NCI-H1694 treated with DMSO at 0.1 percent for 48 hours (cell line): ENCODE data around the gene LRRC32.

Experiments
- DNase-seq: peaks from one replicate; lab custom pipeline; 2025; lab: John Stamatoyannopoulos, UW

Gene LRRC32

DNA sequence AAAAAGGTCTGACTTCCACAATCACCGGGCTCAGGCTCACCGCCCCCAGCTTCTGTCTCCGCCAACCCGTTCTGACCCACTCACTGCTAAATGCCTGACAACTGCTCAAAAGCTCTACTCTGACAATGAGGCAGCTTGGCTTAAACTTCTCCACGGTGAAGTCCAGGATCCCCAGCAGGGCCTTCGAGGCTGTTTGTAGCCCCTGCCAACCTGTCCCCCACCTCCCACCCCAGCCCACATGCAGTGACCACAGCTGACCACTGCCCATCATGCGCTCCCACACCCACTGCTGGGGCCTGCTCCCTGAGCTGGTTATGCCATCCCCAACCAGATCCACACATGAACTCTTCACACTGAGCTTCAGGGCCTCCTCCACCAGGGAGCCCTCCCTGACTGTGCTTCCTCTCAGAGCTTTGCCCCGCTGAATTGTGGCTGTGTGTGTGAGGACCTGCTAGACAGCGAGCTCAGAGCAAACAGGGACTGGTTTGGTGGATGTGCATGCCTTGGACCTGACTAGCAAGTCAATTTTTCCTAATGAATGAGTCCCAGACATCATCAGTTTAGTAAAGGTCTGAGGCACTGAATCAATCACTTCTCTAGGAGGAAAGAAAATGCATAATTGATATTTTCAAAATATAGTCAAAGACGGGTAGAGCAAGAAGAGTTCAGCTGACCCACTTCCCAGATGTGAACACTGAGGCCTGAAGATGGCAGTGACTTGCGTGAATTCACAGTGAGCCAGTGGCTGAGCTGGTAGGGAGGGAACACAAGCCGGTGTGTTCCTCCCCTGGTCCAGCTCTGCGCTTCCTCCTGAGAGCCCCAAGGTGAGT is 7.7 kb downstream of the LRRC32 start:
- DNase-seq: no peak

- no peak for DNase-seq
These were observed 8.6 kb downstream of the LRRC32 start for GRCh38 chr11:76661834-76662434.

- no peak for DNase-seq
These were observed 9.2 kb downstream of the LRRC32 start for GRCh38 chr11:76661306-76661751.

DNA sequence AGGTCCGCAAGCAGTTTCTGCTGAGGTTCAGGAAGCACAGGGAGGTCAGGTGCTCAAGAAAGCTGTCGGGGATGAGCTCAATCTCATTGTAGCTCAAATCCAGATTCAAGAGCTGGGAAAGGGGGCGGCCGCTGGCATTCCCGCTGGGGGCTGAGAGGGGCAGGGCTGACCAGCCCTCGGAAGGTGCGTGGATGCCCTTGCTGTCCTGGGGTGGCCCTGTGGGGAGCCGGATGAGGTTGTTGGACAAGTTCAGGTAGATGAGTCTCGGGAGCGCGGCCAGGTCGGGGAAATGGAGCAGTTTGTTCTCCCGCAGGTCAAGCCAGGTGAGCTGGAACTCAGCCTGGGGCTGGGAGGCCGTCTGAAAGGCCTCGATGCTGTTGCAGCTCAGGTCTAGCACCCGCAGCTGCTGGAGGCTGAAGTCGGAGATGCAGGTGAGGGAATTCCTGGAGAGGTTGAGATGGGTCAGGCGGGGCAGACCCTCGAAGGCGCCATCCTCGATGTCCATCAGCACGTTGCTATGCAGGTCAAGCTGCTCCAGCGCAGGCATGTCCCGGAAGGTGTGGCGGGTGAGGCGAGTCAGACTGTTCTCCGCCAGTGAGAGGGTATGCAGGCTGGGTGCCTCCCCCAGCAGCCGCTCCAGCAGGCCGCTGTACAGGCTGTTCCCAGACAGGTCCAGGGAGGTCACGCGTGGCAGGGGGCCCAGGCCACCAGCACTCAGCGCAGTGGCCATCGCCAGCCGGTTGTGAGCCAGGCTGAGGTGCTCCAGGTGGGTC is 9.8 kb downstream of the LRRC32 start:
- no peak for DNase-seq

DNA sequence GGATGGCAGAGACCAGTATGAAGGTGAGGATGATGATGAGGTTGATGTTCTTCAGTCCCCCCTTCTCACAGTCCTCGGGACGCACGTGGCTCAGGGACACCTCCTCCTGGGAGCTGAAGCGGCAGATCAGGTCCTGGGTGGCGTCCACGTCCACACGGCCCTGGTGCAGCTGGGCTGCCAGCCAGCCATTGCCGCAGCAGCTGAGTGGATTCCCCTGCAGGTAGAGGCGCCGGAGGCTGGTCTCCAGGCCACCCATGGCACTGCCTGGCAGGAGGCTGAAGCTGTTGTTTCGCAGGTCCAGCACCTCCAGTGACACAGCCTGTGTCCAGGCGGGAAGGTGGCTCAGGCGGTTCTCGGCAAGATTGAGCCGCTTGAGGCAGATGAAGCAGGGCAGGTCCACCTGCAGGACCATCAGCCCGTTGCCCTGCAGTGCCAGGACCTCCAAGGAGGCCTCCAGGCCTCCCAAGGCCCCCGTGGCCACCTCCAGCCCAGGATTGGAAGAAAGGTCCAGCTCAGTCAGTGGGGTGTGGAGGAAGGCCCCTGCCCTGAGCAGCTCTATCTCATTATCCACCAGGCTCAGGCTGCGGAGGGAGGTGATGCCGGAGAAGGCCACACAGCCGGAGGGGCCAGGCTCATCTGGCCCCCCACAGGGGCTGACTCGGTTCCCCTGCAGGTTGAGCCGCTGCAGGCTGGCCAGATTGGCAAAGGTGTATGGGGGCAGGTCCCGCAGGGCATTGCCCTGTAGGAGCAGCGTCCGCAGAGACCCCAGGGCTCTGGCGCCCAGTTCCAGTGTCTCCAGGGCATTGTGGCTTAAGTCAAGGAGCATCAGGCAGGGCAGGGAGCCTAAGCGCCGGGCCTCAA is 10.6 kb downstream of the LRRC32 start:
- no peak for DNase-seq

GRCh38 chr11:76658651-76659650 is 11.6 kb downstream of the LRRC32 start:
- DNase-seq: no peak

GRCh38 chr11:76658231-76658630 is 12.3 kb downstream of the LRRC32 start:
- no peak for DNase-seq

- no peak for DNase-seq
These were observed 13.1 kb downstream of the LRRC32 start for GRCh38 chr11:76657187-76658170.

GRCh38 chr11:76656571-76657081 is 13.9 kb downstream of the LRRC32 start:
- no peak for DNase-seq

DNA sequence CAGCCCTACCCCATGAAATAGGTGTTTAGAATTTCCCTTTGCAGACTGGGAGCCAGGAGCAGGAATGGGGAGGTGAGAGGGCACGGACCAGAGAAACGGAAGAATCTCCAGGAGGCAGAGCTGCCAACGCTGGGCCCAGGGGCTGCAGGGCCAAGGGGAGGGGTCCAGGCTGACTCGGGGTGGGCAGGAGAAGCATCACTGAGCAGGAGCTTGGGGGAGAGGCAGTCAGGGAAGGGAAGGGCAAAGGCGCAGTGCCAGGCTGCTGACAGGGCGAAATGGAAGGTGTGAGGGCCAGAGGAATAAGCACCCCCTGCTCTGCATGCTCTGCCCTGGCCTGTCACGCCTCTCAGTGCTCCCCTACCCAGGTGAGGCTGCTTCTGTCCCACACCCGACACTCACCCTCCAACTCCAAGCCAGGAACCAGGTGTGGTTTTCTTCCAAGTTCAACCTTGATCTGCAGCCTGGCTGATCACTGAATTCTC is 14.5 kb downstream of the LRRC32 start:
- DNase-seq: no peak

DNA sequence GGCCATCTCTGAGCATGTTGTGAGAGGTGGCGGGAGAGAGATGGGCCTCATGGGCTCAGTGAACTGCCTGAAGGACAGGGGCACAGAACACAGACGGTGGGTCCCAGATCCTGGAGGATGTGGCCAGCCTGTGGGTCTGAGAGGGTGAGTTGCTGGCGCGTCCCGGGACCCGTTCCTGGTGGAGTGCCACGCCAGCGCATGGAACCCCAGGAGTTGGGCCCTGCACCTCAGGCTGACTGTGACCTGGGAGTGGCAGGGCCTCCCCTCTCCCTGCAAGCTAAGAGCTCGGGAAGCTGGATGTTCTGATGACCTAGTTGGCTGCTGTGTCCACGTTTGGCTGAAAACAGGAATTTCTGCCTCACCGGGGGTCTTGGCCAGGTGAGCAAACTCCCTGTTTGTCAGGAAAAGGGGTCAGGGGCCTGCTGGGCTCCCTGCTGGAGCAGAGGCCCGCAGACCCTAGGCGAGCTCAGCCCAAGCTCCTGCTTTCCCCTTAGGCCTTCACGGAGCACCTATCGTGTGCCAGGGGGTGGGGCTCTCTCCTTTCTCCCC is 15.0 kb downstream of the LRRC32 start:
- no peak for DNase-seq

DNA sequence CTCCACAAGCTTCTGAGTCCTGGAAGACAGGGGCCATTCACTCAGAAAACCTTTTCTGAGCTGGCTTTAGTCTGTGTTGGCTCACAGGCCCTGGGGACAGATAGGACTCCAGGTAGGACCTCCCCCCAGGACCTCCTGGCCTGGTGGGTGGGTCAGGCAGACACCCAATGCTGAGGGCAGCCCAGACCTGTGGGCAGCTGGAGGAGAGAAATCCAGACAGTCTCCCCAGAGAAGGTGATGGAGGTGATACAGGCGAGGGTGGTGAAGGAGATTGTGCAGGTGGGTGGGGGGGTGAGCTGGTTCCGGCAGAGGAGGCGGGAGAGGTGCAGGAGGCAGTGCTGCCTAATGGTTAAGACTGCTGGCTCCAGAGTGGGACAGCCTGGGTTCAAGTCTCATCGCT is 15.6 kb downstream of the LRRC32 start:
- no peak for DNase-seq

GRCh38 chr11:76654298-76654851 is 16.2 kb downstream of the LRRC32 start:
- no peak for DNase-seq

DNA sequence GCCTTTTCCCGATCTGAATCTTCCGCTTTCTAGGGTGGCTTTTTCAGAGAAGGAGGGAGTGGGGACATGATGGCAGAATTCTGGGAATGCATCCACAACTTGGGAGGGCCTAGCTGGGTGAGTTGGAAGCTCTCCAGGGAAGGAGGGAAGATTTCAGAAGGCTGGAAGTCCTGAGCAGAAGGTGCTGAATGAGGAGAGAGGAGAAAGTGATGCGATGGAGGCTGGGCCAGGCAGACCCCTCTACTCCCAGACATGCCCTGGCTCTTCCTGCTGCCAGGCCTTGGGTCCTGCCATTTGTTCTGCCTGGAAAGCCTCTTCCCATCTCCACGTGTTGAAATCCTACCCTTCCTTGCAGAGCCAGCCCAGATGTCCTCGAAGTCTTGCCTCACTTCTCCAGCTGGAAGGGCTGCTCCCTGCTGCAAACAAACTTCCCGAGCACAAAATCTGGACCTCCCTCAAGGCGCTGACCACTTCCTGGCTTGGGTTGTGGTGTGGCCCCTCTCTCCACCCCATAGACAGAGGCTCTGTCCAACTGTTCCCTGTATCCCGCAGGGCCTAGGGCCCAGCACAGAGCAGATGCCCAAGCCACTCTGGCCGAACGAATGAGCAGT is 16.8 kb downstream of the LRRC32 start:
- no peak for DNase-seq

- DNase-seq: no peak
These were observed 17.4 kb downstream of the LRRC32 start for GRCh38 chr11:76653012-76653673.

DNA sequence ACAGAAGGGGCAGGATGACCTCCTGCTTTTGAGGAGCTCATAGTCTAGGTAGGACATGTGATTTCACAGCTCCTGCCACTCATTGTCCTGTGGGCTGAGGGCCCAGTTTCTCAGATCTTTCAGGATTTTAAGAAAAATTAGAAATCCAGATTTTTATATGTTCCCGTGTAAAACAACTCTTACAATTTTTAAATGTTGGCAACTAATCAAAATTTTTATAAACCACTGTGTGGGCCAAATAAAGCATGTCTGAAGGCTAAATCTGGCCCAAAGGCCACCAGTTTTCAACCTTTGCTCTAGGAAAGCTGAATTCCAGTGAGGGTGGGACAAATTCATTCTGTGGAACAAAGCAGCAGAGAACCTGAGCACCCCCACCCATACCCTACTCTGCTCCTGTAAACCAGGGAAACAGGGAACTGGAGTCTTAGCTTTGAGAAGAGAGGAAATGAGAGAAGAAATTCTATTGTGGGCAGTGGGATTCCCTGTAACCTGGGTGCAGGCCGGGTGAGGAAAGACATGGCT is 20.6 kb downstream of the LRRC32 start:
- no peak for DNase-seq

- no peak for DNase-seq
These were observed 21.5 kb downstream of the LRRC32 start for GRCh38 chr11:76649011-76649410.
